ENCODE results near the gene DAAM1. TPM values are rescaled to one million over a fixed set of nuclear protein-coding genes. Genes with fewer than 3 reads are reported as not detected.
A peak's percentile ranks its signal among the peaks of the same experiment; 100 is the strongest.

Gene DAAM1
- polyA plus RNA-seq, 3 donors: 10.1 to 20.2 (median 18.4) TPM

GRCh38 chr14:59184396-59184795 lies 4.1 kb upstream of the DAAM1 start:
- no peak overlapping the region for H3K27ac ChIP-seq (ENCODE audit: low read depth, low read length)
- WGBS, 3 donors: 91 to 100% (median 94%) methylated on average over 3 of the region's 3 CpGs

GRCh38 chr14:59185676-59186075 lies 2.8 kb upstream of the DAAM1 start:
- H3K27ac ChIP-seq (ENCODE audit: low read depth, low read length): no peak overlapping the region
- WGBS, 3 donors: 69 to 83% (median 78%) methylated on average over 2 of the region's 2 CpGs

DNA sequence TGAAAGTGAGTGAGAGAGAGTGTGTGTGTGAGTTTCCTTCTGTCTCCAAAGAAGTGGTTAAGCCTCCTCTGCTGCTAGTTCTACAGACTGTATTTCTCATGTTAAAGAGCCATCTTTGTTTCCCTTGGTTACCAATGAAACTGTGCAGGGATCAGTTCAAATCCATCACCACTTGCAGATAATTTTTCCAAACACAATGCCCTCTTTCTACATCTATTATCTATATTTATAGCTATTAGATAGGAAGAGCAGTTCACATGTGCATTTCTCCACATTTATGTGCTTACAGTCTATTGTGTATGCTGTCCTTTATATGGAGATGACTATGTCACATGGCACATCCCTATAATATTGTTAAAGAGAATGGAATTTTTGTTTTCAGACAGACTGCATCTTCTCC lies 2.2 kb upstream of the DAAM1 start:
- H3K27ac ChIP-seq (ENCODE audit: low read depth, low read length): no peak overlapping the region

DNA sequence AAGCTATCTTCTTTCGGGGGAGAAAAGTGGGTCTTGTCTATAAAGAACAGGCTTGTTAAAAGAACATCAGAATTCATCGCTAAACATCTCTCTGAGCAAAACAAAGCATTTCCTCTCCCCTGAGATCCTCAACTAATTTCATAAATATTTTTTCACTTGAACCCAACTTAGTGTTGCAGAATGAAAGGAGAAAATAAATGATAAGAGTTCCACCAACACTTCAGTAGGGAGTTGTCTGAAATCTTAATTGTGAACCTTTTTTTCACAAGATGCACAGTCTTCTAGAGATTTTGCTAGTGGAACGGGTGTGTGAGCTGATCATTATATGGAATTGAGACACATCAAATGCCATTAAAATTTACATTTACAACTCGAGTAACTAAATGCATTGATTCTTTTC lies 1.3 kb upstream of the DAAM1 start:
- 51 to 59% (median 52%) methylated on average over 4 of the region's 4 CpGs for WGBS, 3 donors
- H3K27ac ChIP-seq (ENCODE audit: low read depth, low read length): no peak overlapping the region

GRCh38 chr14:59187802-59188460 lies 536 bp upstream of the DAAM1 start:
- no peak overlapping the region for H3K27ac ChIP-seq (ENCODE audit: low read depth, low read length)
- WGBS, 3 donors: 0% methylated on average over 43 of the region's 43 CpGs

GRCh38 chr14:59189091-59189785 lies 771 bp downstream of the DAAM1 start:
- 0 to 1% (median 1%) methylated on average over 51 of the region's 51 CpGs for WGBS, 3 donors
- H3K27ac ChIP-seq (ENCODE audit: low read depth, low read length): peak overlapping the region; percentile 86

GRCh38 chr14:59189786-59190368 lies 1.4 kb downstream of the DAAM1 start:
- 1 to 3% (median 2%) methylated on average over 25 of the region's 25 CpGs for WGBS, 3 donors
- H3K27ac ChIP-seq (ENCODE audit: low read depth, low read length): no peak overlapping the region

DNA sequence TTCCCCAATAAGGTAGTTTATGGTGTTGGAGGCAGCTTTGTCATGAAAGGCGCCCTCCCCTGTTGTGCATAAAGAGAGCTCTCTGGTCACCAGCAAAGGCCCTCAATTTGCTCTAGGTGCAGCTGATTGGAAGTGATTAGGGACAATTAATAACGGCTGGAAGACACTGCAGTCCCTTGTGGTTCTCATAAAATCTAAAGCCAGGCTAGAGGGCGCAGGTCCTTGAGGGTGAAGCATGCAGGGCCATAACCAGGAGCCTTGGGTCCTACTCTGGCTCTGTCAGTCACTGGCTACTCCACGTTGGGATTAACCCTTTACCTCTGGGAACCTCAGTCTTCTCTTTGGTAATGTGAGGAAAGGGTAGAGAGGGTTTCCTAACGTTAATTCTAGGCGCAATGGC lies 1.9 kb downstream of the DAAM1 start:
- H3K27ac ChIP-seq (ENCODE audit: low read depth, low read length): no peak overlapping the region
- WGBS, 3 donors: 26 to 37% (median 32%) methylated on average over 6 of the region's 6 CpGs

DNA sequence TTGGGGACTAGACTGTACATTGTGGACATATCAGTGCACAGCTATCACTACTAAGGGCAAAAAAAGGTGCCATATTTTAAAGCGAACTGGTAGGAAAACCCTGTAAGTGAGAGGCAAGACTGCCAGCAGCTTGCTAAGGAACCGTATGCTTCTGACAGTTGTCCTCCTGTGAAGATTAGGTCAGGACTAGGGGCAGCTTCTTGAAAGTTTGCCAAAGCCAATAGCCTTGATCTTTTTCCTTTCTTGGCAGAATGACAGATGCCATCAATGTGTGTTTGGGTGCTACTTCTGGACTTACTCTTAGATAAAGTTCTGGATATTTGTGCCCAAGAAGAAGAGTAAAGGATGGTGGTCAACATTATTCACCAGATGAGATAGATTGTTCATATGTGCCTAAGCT lies 7.4 kb downstream of the DAAM1 start:
- 32 to 82% (median 63%) methylated on average over 2 of the region's 2 CpGs for WGBS, 3 donors
- H3K27ac ChIP-seq (ENCODE audit: low read depth, low read length): no peak overlapping the region

- H3K27ac ChIP-seq (ENCODE audit: low read depth, low read length): no peak overlapping the region
- WGBS, 3 donors: 62 to 81% (median 74%) methylated on average over 5 of the region's 5 CpGs
Measured at GRCh38 chr14:59197695-59198262, 9.3 kb downstream of the DAAM1 start.

GRCh38 chr14:59199205-59199604 lies 10.7 kb downstream of the DAAM1 start:
- 77 to 87% (median 84%) methylated on average over 5 of the region's 5 CpGs for WGBS, 3 donors
- H3K27ac ChIP-seq (ENCODE audit: low read depth, low read length): no peak overlapping the region

- WGBS, 3 donors: 50 to 82% (median 52%) methylated on average over 1 of the region's 1 CpG
- no peak overlapping the region for H3K27ac ChIP-seq (ENCODE audit: low read depth, low read length)
Measured at GRCh38 chr14:59199614-59200013, 11.1 kb downstream of the DAAM1 start.

- H3K27ac ChIP-seq (ENCODE audit: low read depth, low read length): no peak overlapping the region
Measured at GRCh38 chr14:59200195-59200594, 11.7 kb downstream of the DAAM1 start.

- no peak overlapping the region for H3K27ac ChIP-seq (ENCODE audit: low read depth, low read length)
- WGBS, 3 donors: 72 to 85% (median 78%) methylated on average over 4 of the region's 4 CpGs
Measured at GRCh38 chr14:59202031-59202430, 13.6 kb downstream of the DAAM1 start.

DNA sequence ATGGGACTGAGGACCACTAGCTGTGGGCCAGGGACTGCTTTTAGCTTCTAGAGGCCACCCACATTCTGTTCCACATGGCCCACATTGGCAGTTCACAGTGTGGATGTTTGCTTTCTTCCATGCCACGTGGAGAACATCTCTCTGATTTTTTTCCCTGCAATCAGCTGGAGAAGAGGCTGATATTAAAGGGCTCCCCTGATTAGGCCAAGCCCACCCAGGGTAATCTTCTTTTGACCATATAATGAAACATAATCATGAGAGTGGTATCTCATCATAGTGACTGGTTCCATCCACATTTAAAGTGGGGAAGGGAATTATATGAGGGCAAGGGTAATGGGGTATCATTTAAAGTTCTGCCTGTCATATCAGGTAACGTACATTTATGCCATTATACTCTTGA lies 15.8 kb downstream of the DAAM1 start:
- 65 to 91% (median 78%) methylated on average over 2 of the region's 2 CpGs for WGBS, 3 donors
- H3K27ac ChIP-seq (ENCODE audit: low read depth, low read length): no peak overlapping the region

GRCh38 chr14:59206892-59207291 lies 18.4 kb downstream of the DAAM1 start:
- 91 to 98% (median 93%) methylated on average over 2 of the region's 2 CpGs for WGBS, 3 donors
- H3K27ac ChIP-seq (ENCODE audit: low read depth, low read length): no peak overlapping the region

DNA sequence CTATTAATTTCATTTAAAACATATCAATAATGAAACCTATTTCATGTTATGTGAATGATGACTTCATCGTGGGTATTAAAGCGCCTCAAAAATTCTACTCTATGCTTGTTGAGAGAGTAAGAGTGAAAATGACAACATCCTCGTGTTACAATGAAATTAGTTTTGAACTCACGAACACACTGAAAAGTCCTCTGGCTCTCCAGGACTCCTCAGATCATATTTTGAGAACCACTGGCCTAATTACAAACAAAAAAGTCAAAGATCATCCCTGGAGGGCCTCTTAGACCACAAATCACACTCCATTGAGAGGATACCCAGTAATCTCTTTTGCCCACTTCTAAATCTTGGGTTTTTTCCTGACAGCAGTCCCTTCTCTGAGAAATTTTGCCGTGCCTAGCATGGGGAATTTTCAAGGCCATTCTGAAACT lies 19.1 kb downstream of the DAAM1 start:
- H3K27ac ChIP-seq (ENCODE audit: low read depth, low read length): no peak overlapping the region
- 86 to 91% (median 90%) methylated on average over 5 of the region's 5 CpGs for WGBS, 3 donors

- 93 to 95% (median 95%) methylated on average over 6 of the region's 6 CpGs for WGBS, 3 donors
- no peak overlapping the region for H3K27ac ChIP-seq (ENCODE audit: low read depth, low read length)
Measured at GRCh38 chr14:59208224-59208814, 19.9 kb downstream of the DAAM1 start.

- H3K27ac ChIP-seq (ENCODE audit: low read depth, low read length): no peak overlapping the region
- WGBS, 3 donors: 91 to 100% (median 98%) methylated on average over 1 of the region's 1 CpG
Measured at GRCh38 chr14:59208954-59209353, 20.5 kb downstream of the DAAM1 start.

All from adipose tissue (tissue), 3 donors.